HG03139 (cell line): ENCODE measurements around the gene MLC1.

Experiments used
- ATAC-seq: cut with Tn5 transposase; IDR thresholded peaks from one replicate; pipeline ENCODE4 v1.9.1; 2021; ENCODE audit not compliant: unreplicated experiment

The MLC1 gene

GRCh38 chr22:50078246-50078645, 7.0 kb downstream of the MLC1 start:
- no peak for ATAC-seq

- ATAC-seq, result no peak
These were observed 8.3 kb downstream of the MLC1 start for GRCh38 chr22:50076646-50077535.

GRCh38 chr22:50074551-50075530, 10.4 kb downstream of the MLC1 start:
- no peak for ATAC-seq

- ATAC-seq, result no peak
These were observed 11.2 kb downstream of the MLC1 start for GRCh38 chr22:50074056-50074455.

DNA sequence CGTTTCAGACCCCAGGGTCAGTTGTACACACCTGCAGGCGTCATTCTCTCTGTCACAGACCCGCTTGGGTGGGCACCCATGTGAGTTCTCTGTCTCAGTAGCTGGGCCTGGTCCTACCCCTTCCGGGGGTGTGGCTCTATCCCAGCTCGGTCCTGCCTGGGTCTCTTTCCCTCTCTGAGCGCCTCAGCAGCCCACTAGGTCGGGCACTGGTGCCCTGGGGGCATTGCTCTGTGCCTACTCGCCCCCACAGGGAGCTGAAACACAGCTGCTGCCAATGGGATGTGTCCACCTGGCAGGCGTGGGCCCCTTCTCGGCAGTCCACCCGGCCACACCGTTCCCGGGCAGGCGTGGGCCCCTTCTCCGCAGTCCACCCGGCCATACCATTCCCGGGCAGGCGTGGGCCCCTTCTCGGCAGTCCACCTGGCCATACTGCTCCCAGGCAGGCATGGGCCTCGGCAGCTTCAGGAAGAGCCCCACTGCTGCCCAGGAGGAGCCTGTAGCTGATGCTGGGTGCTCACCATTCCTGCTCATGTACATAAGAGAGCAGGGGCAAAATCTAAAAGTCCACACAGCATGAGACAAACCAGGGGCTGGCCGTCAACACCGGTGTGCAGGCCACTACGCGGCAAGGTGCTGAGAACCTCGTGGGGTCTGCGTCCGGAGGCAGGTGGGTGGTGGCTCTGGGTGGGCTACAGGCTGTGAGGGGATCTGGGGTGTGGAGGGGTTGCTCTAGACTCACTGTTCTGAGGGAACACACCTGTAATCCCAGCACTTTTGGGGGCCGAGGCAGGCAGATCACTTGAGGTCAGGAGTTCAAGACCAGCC, 12.3 kb downstream of the MLC1 start:
- no peak for ATAC-seq

GRCh38 chr22:50072167-50072555, 13.1 kb downstream of the MLC1 start:
- ATAC-seq, result no peak

GRCh38 chr22:50071432-50072166, 13.6 kb downstream of the MLC1 start:
- no peak for ATAC-seq

GRCh38 chr22:50070366-50070765, 14.9 kb downstream of the MLC1 start:
- ATAC-seq, result no peak

GRCh38 chr22:50068096-50068495, 17.1 kb downstream of the MLC1 start:
- ATAC-seq, result no peak

DNA sequence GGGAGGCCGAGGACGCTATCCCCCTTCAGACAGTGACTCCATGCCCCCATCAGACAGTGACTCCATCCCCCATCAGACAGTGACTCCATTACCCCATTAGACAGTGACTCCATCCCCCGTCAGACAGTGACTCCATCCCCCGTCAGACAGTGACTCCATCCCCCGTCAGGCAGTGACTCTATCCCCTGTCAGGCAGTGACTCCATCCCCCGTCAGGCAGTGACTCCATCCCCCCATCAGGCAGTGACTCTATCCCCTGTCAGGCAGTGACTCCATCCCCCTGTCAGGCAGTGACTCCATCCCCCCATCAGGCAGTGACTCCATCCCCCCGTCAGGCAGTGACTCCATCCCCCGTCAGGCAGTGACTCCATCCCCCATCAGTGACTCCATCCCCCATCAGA, 18.0 kb downstream of the MLC1 start:
- no peak for ATAC-seq

DNA sequence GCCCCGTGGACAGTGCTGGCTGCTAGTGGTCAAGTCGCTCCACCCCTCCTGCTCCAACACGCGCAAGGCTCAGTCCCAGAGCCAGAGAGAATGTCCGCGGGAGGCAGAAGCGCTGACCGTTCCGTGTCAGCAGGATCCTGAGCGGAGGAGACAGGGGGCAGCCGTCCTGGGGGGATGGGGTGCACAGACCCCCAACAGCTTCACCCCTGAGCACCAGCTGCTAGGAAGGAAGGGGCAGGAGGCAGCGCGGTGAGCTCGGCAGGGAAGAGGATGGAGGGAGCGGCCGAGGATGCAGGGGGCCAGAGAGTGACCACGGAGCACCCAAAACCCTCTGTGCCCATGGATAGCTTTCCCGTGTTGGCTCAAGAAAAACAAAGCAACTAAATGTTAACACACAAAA, 20.8 kb downstream of the MLC1 start:
- ATAC-seq, result no peak

DNA sequence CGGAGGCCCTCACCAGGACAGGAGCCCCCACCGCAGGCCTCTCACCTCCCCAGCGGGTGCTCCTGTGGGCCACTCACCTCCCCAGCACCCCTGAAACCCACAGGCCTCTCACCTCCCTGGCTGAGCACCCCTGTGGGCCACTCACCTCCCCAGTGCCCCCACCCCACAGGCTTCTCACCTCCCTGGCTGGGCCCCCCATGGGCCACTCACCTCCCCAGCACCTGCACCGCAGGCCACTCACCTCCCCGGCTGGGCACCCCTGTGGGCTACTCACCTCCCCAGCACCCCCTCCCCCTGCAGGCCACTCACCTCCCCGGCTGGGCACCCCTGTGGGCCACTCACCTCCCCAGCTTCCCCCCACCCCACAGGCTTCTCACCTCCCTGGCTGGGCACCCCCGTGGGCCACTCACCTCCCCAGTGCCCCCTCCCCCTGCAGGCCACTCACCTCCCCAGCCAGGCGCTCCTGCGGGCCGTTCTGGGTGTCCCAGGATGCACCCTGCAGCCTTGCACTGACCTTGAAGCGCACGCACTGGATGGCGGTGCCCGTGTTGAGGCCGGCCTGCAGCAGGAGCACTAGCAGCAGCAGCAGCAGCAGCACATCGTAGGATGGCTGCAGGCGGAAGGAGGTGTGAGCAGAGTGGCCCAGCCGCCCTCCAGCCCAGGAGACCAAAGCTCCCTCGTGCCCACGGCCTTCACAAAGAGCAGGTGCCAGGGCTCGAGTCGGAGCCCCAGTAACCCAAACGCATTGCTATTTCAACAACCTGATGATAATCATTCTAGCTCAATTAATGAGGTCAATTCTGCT, 21.4 kb downstream of the MLC1 start:
- no peak for ATAC-seq

- ATAC-seq, result no peak
These were observed 22.6 kb downstream of the MLC1 start for GRCh38 chr22:50062509-50063135.

- no peak for ATAC-seq
These were observed 23.3 kb downstream of the MLC1 start for GRCh38 chr22:50061824-50062355.

GRCh38 chr22:50061141-50061823, 23.9 kb downstream of the MLC1 start:
- ATAC-seq, result no peak

- ATAC-seq, result no peak
These were observed 24.6 kb downstream of the MLC1 start for GRCh38 chr22:50060441-50061140.

- no peak for ATAC-seq
These were observed 25.4 kb downstream of the MLC1 start for GRCh38 chr22:50059881-50060262.
